NT2/D1 (cell line): Measurements from ENCODE around the gene GBX2.

Experiments used
- SUZ12 ChIP-seq: IDR thresholded peaks from 2 replicates; pipeline ENCODE4 v1.6.1; 2011; ENCODE audit not compliant: insufficient read length, insufficient read depth; ENCODE audit errors: extremely low read depth
- YY1 ChIP-seq: IDR thresholded peaks from 2 replicates; pipeline ENCODE4 v1.6.1; 2011; ENCODE audit not compliant: insufficient read length, insufficient read depth
- ZNF274 ChIP-seq: IDR thresholded peaks from 2 replicates; pipeline ENCODE4 v1.6.1; 2011; ENCODE audit warnings: mild to moderate bottlenecking, low read depth, low read length

DNA sequence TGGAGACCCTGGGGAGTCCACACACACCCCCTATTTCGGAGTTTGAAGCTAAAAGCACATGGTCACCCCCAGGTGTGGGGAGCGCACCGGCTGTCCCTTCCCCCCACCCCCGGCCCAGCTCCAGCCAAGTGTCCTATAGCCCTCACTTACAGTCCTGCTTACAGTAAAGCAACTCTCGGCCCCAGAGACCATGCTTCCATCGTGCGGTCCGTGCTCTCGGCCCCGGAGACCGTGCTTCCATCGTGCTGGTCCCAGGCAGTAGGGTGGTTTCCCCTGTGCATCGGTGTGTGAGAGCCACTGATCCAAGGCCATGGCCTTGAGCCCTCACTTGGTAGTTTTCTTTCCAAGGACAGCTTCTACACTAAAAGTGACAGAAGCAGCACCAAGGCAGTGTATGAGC, 48.7 kb downstream of the GBX2 start:
- no peak for TF ChIP-seq YY1
- TF ChIP-seq SUZ12, result no peak
- no peak for TF ChIP-seq ZNF274
